ENCODE data around the gene CACNA2D2. TPM values are rescaled to one million over a fixed set of nuclear protein-coding genes. Genes with fewer than 3 reads are reported as not detected.

Gene CACNA2D2
- total RNA-seq, 1 donor from 2014 or later = 1.00 TPM

DNA sequence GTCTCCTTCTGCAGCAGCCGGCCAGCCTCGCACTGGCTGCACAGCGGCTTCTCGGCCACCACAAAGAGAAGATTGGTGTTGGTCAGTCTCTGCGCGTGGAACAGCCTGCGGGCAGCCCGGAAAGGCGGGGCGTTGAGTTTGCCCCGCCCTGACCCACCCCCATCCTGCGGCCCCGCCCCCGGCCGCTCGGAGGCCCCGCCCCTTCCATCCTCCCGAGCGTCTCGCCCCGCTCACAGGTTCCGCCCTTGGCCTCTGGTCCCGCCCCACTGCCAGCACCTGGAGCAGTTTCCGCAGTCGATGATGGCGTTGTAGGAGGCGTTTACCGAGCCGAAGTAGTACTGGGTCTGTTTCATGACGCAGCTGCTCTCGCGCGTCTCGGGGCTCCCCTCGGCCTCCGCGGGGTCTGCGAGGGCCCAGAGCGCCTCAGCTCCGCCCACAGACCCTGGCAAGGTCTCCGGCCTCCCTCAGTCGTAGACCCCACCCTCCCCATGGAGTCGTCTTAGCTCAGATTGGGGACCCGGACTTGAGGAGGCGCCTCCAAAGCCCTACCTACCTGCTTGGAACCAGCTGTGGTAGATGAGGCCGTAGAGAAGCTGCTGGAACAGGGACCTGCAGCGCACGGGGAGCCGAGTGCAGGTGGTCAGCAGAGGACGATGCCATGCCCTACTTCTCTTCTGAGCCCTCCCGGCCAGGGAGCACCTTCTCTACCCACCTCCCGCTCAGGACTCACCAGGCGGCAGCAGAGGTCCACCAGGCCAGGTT is 138.2 kb downstream of the CACNA2D2 start:
- TF ChIP-seq CTCF (IDR thresholded peaks at IDR 0.05; ENCODE audit: insufficient read depth, low read depth, low read length) (no peak), EZH2 (IDR thresholded peaks at IDR 0.05; ENCODE audit: insufficient read depth, low read length) (no peak)
- no peaks in the 10 kb centered on the region for H3K79me2 ChIP-seq (ENCODE audit: insufficient read depth, low read length)
- Mint-ChIP-seq H3K36me3 (ENCODE audit: low read depth, unreplicated experiment) (no peaks in the 10 kb centered on the region), H3K4me1 (ENCODE audit: low read depth, unreplicated experiment) (no peaks in the 10 kb centered on the region), H3K9me3 (ENCODE audit: unreplicated experiment) (no peaks in the 10 kb centered on the region), H3K4me3 (ENCODE audit: unreplicated experiment) (peak overlapping the region; percentile 78), H3K27ac (ENCODE audit: unreplicated experiment) (no peak overlapping the region), H3K27me3 (ENCODE audit: low read depth, unreplicated experiment) (peaks cover 28% of the 10 kb centered on the region)
- no peaks in the 10 kb centered on the region for H3K36me3 ChIP-seq (ENCODE audit: insufficient read depth, low read length)
- H3K4me1 ChIP-seq (ENCODE audit: insufficient read depth, low read length) = peaks cover 3% of the 10 kb centered on the region
- H3K27me3 ChIP-seq (ENCODE audit: insufficient read depth, low read length) = peaks cover 3% of the 10 kb centered on the region
- DNase-seq (ENCODE audit: low read depth) (peak; percentile 30), FAIRE-seq (no peak)
- peak overlapping the region; percentile 84 for H3K4me2 ChIP-seq (ENCODE audit: low read length)
- H3K27ac ChIP-seq (ENCODE audit: low read depth, low read length) = no peak overlapping the region
- no peaks in the 10 kb centered on the region for H4K20me1 ChIP-seq (ENCODE audit: insufficient read depth, low read length)
- H3K9ac ChIP-seq (ENCODE audit: low read length) = no peak overlapping the region
- H3K4me3 ChIP-seq (ENCODE audit: insufficient read depth, low read depth, low read length) = peak overlapping the region; percentile 51
- H2AFZ ChIP-seq (ENCODE audit: low read depth, low read length) = peak overlapping the region; percentile 96
- H3K9me3 ChIP-seq (ENCODE audit: insufficient read depth, low read depth, low read length) = no peaks in the 10 kb centered on the region

DNA sequence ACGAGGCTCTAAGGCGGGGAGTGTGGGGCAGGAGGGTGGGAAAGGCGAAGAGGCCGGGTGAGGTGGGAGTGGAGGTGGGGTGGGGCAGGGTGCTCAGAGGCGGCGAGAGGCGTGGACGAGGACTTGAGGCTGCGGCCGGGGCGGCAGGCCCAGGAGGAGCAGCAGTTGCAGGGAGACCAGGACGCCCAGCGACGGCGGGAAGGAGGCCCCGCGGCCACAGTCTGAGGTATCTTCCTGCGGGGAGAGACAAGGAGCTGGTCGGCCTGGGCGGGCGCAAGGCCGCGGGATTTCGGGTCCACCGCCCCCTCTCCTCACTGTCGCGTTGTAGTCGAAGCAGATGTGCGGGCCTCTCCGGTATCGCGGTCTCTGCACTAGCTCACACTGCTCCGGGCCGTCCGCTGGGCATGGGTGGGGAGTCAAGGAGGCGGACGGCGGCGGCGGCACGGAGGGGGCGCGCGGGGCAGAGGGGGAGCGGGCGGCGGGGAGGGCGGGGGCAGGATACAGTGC is 138.8 kb downstream of the CACNA2D2 start:
- Histone ChIP-seq H4K20me1 (ENCODE audit: insufficient read depth, low read length) (no peaks in the 10 kb centered on the region), H3K4me1 (ENCODE audit: insufficient read depth, low read length) (peaks cover 5% of the 10 kb centered on the region), H3K27ac (ENCODE audit: low read depth, low read length) (no peak overlapping the region), H3K9me3 (ENCODE audit: insufficient read depth, low read depth, low read length) (no peaks in the 10 kb centered on the region), H3K4me3 (ENCODE audit: insufficient read depth, low read depth, low read length) (peak overlapping the region; percentile 50), H3K27me3 (ENCODE audit: insufficient read depth, low read length) (peaks cover 3% of the 10 kb centered on the region), H3K36me3 (ENCODE audit: insufficient read depth, low read length) (no peaks in the 10 kb centered on the region), H3K79me2 (ENCODE audit: insufficient read depth, low read length) (no peaks in the 10 kb centered on the region), H3K4me2 (ENCODE audit: low read length) (peak overlapping the region; percentile 84), H3K9ac (ENCODE audit: low read length) (peak overlapping the region; percentile 66), H2AFZ (ENCODE audit: low read depth, low read length) (peak overlapping the region; percentile 81)
- no peaks in the 10 kb centered on the region for H3K36me3 Mint-ChIP-seq (ENCODE audit: low read depth, unreplicated experiment)
- FAIRE-seq = no peak
- H3K9me3 Mint-ChIP-seq (ENCODE audit: unreplicated experiment) = no peaks in the 10 kb centered on the region
- peak overlapping the region; percentile 73 for H3K4me3 Mint-ChIP-seq (ENCODE audit: unreplicated experiment)
- peak; percentile 16 for DNase-seq (ENCODE audit: low read depth)
- no peak overlapping the region for H3K27ac Mint-ChIP-seq (ENCODE audit: unreplicated experiment)
- TF ChIP-seq EZH2 (IDR thresholded peaks at IDR 0.05; ENCODE audit: insufficient read depth, low read length) (no peak), CTCF (IDR thresholded peaks at IDR 0.05; ENCODE audit: insufficient read depth, low read depth, low read length) (no peak)
- H3K27me3 Mint-ChIP-seq (ENCODE audit: low read depth, unreplicated experiment) = peaks cover 28% of the 10 kb centered on the region
- no peaks in the 10 kb centered on the region for H3K4me1 Mint-ChIP-seq (ENCODE audit: low read depth, unreplicated experiment)

DNA sequence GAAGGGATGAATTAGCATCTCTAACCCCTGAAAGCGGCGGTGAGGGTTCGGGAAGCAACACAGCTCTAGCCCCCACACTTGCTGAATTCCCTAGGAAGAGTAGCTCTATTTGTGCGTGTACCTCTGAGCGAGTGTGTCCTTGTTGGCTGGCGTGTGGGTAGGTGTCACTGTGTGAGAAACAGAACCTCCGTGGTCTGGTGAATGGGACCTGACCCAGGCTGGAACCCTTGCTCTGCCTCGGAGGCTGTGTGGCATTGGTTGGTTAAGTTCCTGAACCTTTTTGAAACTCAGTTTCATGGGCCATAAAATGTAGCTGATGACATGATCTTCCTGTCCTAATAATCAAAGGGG is 143.7 kb downstream of the CACNA2D2 start:
- peak overlapping the region; percentile 98 for H3K4me2 ChIP-seq (ENCODE audit: low read length)
- FAIRE-seq = no peak
- H3K27ac Mint-ChIP-seq (ENCODE audit: unreplicated experiment) = peak overlapping the region; percentile 62
- peaks cover 4% of the 10 kb centered on the region for H3K27me3 Mint-ChIP-seq (ENCODE audit: low read depth, unreplicated experiment)
- H3K4me1 Mint-ChIP-seq (ENCODE audit: low read depth, unreplicated experiment) = peaks cover 22% of the 10 kb centered on the region
- peaks cover 35% of the 10 kb centered on the region for H3K4me1 ChIP-seq (ENCODE audit: insufficient read depth, low read length)
- no peaks in the 10 kb centered on the region for H3K36me3 ChIP-seq (ENCODE audit: insufficient read depth, low read length)
- peak overlapping the region; percentile 73 for H3K4me3 ChIP-seq (ENCODE audit: insufficient read depth, low read depth, low read length)
- H3K27me3 ChIP-seq (ENCODE audit: insufficient read depth, low read length) = no peaks in the 10 kb centered on the region
- no peak for DNase-seq (ENCODE audit: low read depth)
- H3K4me3 Mint-ChIP-seq (ENCODE audit: unreplicated experiment) = peak overlapping the region; percentile 90
- peaks cover 10% of the 10 kb centered on the region for H3K36me3 Mint-ChIP-seq (ENCODE audit: low read depth, unreplicated experiment)
- peak overlapping the region; percentile 79 for H2AFZ ChIP-seq (ENCODE audit: low read depth, low read length)
- no peaks in the 10 kb centered on the region for H3K9me3 ChIP-seq (ENCODE audit: insufficient read depth, low read depth, low read length)
- peaks cover 40% of the 10 kb centered on the region for H4K20me1 ChIP-seq (ENCODE audit: insufficient read depth, low read length)
- no peaks in the 10 kb centered on the region for H3K9me3 Mint-ChIP-seq (ENCODE audit: unreplicated experiment)
- H3K9ac ChIP-seq (ENCODE audit: low read length) = peak overlapping the region; percentile 94
- H3K27ac ChIP-seq (ENCODE audit: low read depth, low read length) = no peak overlapping the region
- peaks cover 47% of the 10 kb centered on the region for H3K79me2 ChIP-seq (ENCODE audit: insufficient read depth, low read length)
- TF ChIP-seq CTCF (IDR thresholded peaks at IDR 0.05; ENCODE audit: insufficient read depth, low read depth, low read length) (no peak), EZH2 (IDR thresholded peaks at IDR 0.05; ENCODE audit: insufficient read depth, low read length) (no peak)
